GM12892 (cell line): Measurements from ENCODE around the gene ANG.

ENCODE experiments used
- POLR2A ChIP-seq: IDR thresholded peaks from 2 replicates; pipeline ENCODE4 v1.6.1; 2011; ENCODE audit warnings: low read depth, low read length, control low read depth
- POLR2AphosphoS5 ChIP-seq: IDR thresholded peaks from 2 replicates; pipeline ENCODE4 v1.6.1; 2011; ENCODE audit warnings: low read depth, low read length, control low read depth
- TAF1 ChIP-seq: IDR thresholded peaks from 2 replicates; pipeline ENCODE4 v1.6.1; 2011; ENCODE audit warnings: low read depth, mild to moderate bottlenecking, control low read depth, low read length, borderline replicate concordance

- TF ChIP-seq POLR2AphosphoS5 (no peak), POLR2A (no peak), TAF1 (no peak)
These were observed 3.7 kb upstream of the ANG start for GRCh38 chr14:20684662-20685456.
